ENCODE results near the gene KRT82.

- TF ChIP-seq POLR2A (IDR thresholded peaks at IDR 0.05): no peak
- TF ChIP-seq CTCF (IDR thresholded peaks at IDR 0.05): no peak
Observed at GRCh38 chr12:52360106-52360662, 46.0 kb downstream of the KRT82 start.

All from prostate gland (tissue), 2 donors.